KMS-11 (cell line): ENCODE results near the gene BEST3.

Source experiments
- H2AFZ ChIP-seq: fragments of 200-600 bp; sonication (generic); 2 replicates; pipeline ENCODE4 v1.6.1; 2016; ENCODE audit warnings: antibody characterized with exemption, mixed run types, low read depth
- H3K27ac ChIP-seq: fragments of 200-600 bp; sonication (generic); 2 replicates; pipeline ENCODE4 v1.6.1; 2016; ENCODE audit warnings: mild to moderate bottlenecking, mixed run types
- H3K27me3 ChIP-seq: fragments of 200-600 bp; sonication (generic); 2 replicates; pipeline ENCODE4 v1.6.1; 2017; ENCODE audit warnings: mild to moderate bottlenecking, low read depth, mixed run types, moderate library complexity; ENCODE audit not compliant: insufficient read depth
- H3K36me3 ChIP-seq: fragments of 200-600 bp; sonication (generic); 2 replicates; pipeline ENCODE4 v1.6.1; 2017; ENCODE audit warnings: mild to moderate bottlenecking, mixed run types; ENCODE audit not compliant: insufficient read depth
- H3K4me1 ChIP-seq: fragments of 200-600 bp; sonication (generic); 2 replicates; pipeline ENCODE4 v1.6.1; 2016; ENCODE audit warnings: mild to moderate bottlenecking, low read depth, mixed run types; ENCODE audit not compliant: poor library complexity, severe bottlenecking
- H3K4me2 ChIP-seq: fragments of 200-600 bp; sonication (generic); 2 replicates; pipeline ENCODE4 v1.7.0; 2016; ENCODE audit warnings: mild to moderate bottlenecking, mixed run types
- H3K4me3 ChIP-seq: fragments of 200-600 bp; sonication (generic); IDR thresholded peaks from 2 replicates; pipeline ENCODE4 v1.6.1; 2017; ENCODE audit warnings: low read depth, low read length, mixed read lengths; ENCODE audit not compliant: insufficient read depth
- H3K79me2 ChIP-seq: fragments of 200-600 bp; sonication (generic); 2 replicates; pipeline ENCODE4 v1.6.1; 2016; ENCODE audit warnings: low read depth, mixed run types; ENCODE audit not compliant: insufficient read depth
- H3K9ac ChIP-seq: fragments of 200-600 bp; sonication (generic); 2 replicates; pipeline ENCODE4 v1.6.1; 2016; ENCODE audit warnings: mild to moderate bottlenecking, mixed run types
- H4K20me1 ChIP-seq: fragments of 200-600 bp; sonication (generic); 2 replicates; pipeline ENCODE4 v1.6.1; 2016; ENCODE audit warnings: mild to moderate bottlenecking, mixed run types; ENCODE audit not compliant: insufficient read depth
- CTCF ChIP-seq: fragments of 200-600 bp; sonication (generic); conservative IDR thresholded peaks from 2 replicates; pipeline ENCODE4 v1.6.1; 2017; ENCODE audit warnings: low read depth, mild to moderate bottlenecking, antibody characterized with exemption, low read length, moderate library complexity, mixed read lengths

Gene BEST3

GRCh38 chr12:69698769-69699540, at the start of gene BEST3:
TSS of gene BEST3 (minus strand) at chr12:69699303. CDS start at chr12:69697798, 1,505 bp downstream.
- Histone ChIP-seq H3K4me1 (peaks cover 37% of the 10 kb centered on the region), H4K20me1 (no peaks in the 10 kb centered on the region), H3K4me3 (no peak within 1 kb of the TSS), H3K36me3 (no peaks in the 10 kb centered on the region), H3K27ac (peak within 1 kb of the TSS; percentile 64), H3K27me3 (no peaks in the 10 kb centered on the region), H3K79me2 (no peaks in the 10 kb centered on the region; the same call in 1 of the 2 replicates), H3K4me2 (peak within 1 kb of the TSS; percentile 61), H3K9ac (peak within 1 kb of the TSS; percentile 58), H2AFZ (peak within 1 kb of the TSS; percentile 80)
- no peak for TF ChIP-seq CTCF

- no peak overlapping the region for H2AFZ ChIP-seq
- H3K4me2 ChIP-seq: no peak overlapping the region
- H3K27me3 ChIP-seq: no peaks in the 10 kb centered on the region
- no peak overlapping the region for H3K27ac ChIP-seq
- H4K20me1 ChIP-seq: 0 out of 2 replicates have a peak, but pooled peaks cover 4% of the 10 kb centered on the region
- no peaks in the 10 kb centered on the region for H3K36me3 ChIP-seq
- no peak overlapping the region for H3K4me3 ChIP-seq
- H3K4me1 ChIP-seq: peaks cover 12% of the 10 kb centered on the region
- TF ChIP-seq CTCF: no peak
- no peak overlapping the region for H3K9ac ChIP-seq
- peaks cover 28% of the 10 kb centered on the region; the same call in 1 of the 2 replicates for H3K79me2 ChIP-seq
These were observed 45.0 kb upstream of the BEST3 start for GRCh38 chr12:69744109-69744508.

- peak overlapping the region; percentile 53 for H3K27ac ChIP-seq
- TF ChIP-seq CTCF: no peak
- peak overlapping the region; percentile 76 for H3K4me2 ChIP-seq
- peak overlapping the region; percentile 89 for H2AFZ ChIP-seq
- H3K36me3 ChIP-seq: no peaks in the 10 kb centered on the region
- H3K27me3 ChIP-seq: no peaks in the 10 kb centered on the region
- H3K79me2 ChIP-seq: peaks cover 28% of the 10 kb centered on the region; the same call in 1 of the 2 replicates
- 0 out of 2 replicates have a peak, but pooled peaks cover 4% of the 10 kb centered on the region for H4K20me1 ChIP-seq
- peaks cover 20% of the 10 kb centered on the region for H3K4me1 ChIP-seq
- peak overlapping the region; percentile 67 for H3K9ac ChIP-seq
- peak overlapping the region; percentile 57 for H3K4me3 ChIP-seq
These were observed 40.4 kb upstream of the BEST3 start for GRCh38 chr12:69739287-69740191.
